Panc1 (cell line): ENCODE measurements around the gene BPIFA3.

Experiments used
- POLR2AphosphoS5 ChIP-seq: IDR thresholded peaks from 2 replicates; pipeline ENCODE4 v1.6.1; 2012; ENCODE audit warnings: mild to moderate bottlenecking, low read depth, low read length, moderate library complexity
- SIN3A ChIP-seq: IDR thresholded peaks from 2 replicates; pipeline ENCODE4 v1.6.1; 2012; ENCODE audit warnings: low read depth, mild to moderate bottlenecking, low read length, moderate library complexity, borderline replicate concordance; ENCODE audit not compliant: insufficient read depth
- TCF7L2 ChIP-seq: IDR thresholded peaks from 2 replicates; pipeline ENCODE4 v1.6.1; 2011; ENCODE audit warnings: mild to moderate bottlenecking, low read depth, low read length, inconsistent platforms
- TF ChIP-seq, protein P1 (sequence below): fragments of 450-650 bp; IDR thresholded peaks from 2 replicates; pipeline ENCODE4 v1.5.1; 2017; ENCODE audit warnings: mild to moderate bottlenecking
- TF ChIP-seq, protein P2 (sequence below), 2 experiments: IDR thresholded peaks; 2 replicates each; pipeline ENCODE4 v1.6.1; 2011 to 2012; ENCODE audit warnings: low read depth in 2 of 2, control low read depth in 1 of 2, low read length in 1 of 2, mild to moderate bottlenecking in 1 of 2, moderate library complexity in 1 of 2; ENCODE audit not compliant: insufficient read depth in 1 of 2

DNA sequence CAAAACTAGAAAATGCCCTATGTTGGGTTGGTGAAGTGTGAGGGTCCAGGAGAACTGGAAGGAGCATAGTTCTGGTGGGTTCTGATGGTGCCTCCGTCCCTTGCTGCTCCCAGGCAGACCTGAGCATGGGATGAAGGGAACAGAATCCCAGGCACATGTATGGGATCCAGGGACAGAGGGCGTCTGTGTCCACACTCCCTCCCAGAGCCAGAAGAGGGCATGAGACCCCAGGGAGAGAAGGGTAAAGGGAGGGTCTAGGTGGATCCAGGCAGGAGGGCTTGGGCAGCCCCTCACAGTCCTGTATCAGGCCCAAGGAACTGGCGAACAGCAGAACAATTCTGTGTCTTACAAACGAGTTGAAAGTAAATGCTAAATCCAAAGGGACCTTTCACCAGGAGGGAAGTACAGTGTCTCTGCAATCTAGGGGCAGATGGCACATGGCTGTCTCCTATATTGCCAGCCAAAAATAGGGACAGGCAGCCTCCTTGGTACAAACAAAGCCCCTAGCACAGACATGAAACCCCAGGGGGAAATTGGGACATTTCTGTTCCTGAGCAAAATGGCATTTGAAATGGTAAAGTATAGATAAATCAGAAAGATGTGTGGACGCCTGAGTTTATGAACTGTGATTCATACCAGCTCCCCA is 16.1 kb downstream of the BPIFA3 start:
- TF ChIP-seq, protein P1, sequence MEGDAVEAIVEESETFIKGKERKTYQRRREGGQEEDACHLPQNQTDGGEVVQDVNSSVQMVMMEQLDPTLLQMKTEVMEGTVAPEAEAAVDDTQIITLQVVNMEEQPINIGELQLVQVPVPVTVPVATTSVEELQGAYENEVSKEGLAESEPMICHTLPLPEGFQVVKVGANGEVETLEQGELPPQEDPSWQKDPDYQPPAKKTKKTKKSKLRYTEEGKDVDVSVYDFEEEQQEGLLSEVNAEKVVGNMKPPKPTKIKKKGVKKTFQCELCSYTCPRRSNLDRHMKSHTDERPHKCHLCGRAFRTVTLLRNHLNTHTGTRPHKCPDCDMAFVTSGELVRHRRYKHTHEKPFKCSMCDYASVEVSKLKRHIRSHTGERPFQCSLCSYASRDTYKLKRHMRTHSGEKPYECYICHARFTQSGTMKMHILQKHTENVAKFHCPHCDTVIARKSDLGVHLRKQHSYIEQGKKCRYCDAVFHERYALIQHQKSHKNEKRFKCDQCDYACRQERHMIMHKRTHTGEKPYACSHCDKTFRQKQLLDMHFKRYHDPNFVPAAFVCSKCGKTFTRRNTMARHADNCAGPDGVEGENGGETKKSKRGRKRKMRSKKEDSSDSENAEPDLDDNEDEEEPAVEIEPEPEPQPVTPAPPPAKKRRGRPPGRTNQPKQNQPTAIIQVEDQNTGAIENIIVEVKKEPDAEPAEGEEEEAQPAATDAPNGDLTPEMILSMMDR = no peak; the same call in 1 of the 2 replicates
- TF ChIP-seq, protein P2, sequence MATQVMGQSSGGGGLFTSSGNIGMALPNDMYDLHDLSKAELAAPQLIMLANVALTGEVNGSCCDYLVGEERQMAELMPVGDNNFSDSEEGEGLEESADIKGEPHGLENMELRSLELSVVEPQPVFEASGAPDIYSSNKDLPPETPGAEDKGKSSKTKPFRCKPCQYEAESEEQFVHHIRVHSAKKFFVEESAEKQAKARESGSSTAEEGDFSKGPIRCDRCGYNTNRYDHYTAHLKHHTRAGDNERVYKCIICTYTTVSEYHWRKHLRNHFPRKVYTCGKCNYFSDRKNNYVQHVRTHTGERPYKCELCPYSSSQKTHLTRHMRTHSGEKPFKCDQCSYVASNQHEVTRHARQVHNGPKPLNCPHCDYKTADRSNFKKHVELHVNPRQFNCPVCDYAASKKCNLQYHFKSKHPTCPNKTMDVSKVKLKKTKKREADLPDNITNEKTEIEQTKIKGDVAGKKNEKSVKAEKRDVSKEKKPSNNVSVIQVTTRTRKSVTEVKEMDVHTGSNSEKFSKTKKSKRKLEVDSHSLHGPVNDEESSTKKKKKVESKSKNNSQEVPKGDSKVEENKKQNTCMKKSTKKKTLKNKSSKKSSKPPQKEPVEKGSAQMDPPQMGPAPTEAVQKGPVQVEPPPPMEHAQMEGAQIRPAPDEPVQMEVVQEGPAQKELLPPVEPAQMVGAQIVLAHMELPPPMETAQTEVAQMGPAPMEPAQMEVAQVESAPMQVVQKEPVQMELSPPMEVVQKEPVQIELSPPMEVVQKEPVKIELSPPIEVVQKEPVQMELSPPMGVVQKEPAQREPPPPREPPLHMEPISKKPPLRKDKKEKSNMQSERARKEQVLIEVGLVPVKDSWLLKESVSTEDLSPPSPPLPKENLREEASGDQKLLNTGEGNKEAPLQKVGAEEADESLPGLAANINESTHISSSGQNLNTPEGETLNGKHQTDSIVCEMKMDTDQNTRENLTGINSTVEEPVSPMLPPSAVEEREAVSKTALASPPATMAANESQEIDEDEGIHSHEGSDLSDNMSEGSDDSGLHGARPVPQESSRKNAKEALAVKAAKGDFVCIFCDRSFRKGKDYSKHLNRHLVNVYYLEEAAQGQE (IDR thresholded peaks at IDR 0.05; ENCODE audit: insufficient read depth in 1 of 2, low read depth in 2 of 2, low read length in 1 of 2) = no peak
- TF ChIP-seq SIN3A (no peak), POLR2AphosphoS5 (no peak), TCF7L2 (no peak)
